ENCODE measurements around the gene SNX19.

DNA sequence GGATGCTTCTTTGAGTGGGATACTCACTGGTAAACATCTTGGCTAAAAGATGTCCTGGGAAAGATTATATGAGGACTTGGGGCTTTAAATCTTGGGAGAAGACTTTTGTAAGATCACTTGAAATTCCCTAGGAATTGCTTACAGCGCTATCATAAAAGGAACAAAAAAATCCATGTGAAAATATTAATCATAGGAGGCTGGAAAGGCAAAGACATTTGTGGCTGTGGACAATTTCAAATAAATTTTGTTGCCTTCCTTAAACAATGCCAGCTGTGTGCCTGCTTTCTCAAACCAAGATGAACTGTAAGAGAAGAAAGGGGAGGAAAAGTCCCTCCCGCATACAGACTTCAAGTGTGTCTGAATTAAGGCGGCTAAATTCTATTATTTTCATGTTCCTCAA lies 75.6 kb downstream of the SNX19 start:
- TF ChIP-seq, protein P1, sequence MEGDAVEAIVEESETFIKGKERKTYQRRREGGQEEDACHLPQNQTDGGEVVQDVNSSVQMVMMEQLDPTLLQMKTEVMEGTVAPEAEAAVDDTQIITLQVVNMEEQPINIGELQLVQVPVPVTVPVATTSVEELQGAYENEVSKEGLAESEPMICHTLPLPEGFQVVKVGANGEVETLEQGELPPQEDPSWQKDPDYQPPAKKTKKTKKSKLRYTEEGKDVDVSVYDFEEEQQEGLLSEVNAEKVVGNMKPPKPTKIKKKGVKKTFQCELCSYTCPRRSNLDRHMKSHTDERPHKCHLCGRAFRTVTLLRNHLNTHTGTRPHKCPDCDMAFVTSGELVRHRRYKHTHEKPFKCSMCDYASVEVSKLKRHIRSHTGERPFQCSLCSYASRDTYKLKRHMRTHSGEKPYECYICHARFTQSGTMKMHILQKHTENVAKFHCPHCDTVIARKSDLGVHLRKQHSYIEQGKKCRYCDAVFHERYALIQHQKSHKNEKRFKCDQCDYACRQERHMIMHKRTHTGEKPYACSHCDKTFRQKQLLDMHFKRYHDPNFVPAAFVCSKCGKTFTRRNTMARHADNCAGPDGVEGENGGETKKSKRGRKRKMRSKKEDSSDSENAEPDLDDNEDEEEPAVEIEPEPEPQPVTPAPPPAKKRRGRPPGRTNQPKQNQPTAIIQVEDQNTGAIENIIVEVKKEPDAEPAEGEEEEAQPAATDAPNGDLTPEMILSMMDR (IDR thresholded peaks at IDR 0.05) = no peak
- no peak for TF ChIP-seq POLR2A (IDR thresholded peaks at IDR 0.05)
